OCI-LY7 (cell line): ENCODE data around the gene CREB5. TPM values are rescaled to one million over a fixed set of nuclear protein-coding genes. Genes with fewer than 3 reads are reported as not detected.

ENCODE experiments used
- BruUV-seq: library from RNA; stranded (reverse); fragments of 400-500 nt; replicated peaks from 2 replicates; lab custom pipeline; 2021; lab: Mats Ljungman, UMichigan
- CTCF ChIA-PET: fragments of 300-600 bp; sonication (Branson Sonifier 250); formaldehyde crosslinking; loops from one replicate; lab custom pipeline; 2022; ENCODE audit warnings: antibody characterized with exemption; ENCODE audit not compliant: unreplicated experiment; lab: Charles Lee
- POLR2A ChIA-PET: fragments of 300-600 bp; sonication (Branson Sonifier 250); formaldehyde crosslinking; loops from one replicate; lab custom pipeline; 2022; ENCODE audit warnings: antibody characterized with exemption; lab: Charles Lee
- DNase-seq: peaks from one replicate; pipeline ENCODE4 v3.0.0-alpha.2; 2015; ENCODE audit warnings: low spot score
- H2AFZ ChIP-seq: fragments of 200-600 bp; sonication (generic), shearing (Covaris generic); 2 replicates; pipeline ENCODE4 v1.6.1; 2014; ENCODE audit warnings: mild to moderate bottlenecking, antibody characterized with exemption, low read length, moderate library complexity
- H3K27ac ChIP-seq: fragments of 200-600 bp; sonication (generic); 2 replicates; pipeline ENCODE4 v1.5.1; 2014; ENCODE audit warnings: mixed run types, low read depth, mild to moderate bottlenecking, moderate library complexity, low read length, inconsistent platforms; ENCODE audit not compliant: poor library complexity, severe bottlenecking
- H3K36me3 ChIP-seq: fragments of 200-600 bp; sonication (generic); 2 replicates; pipeline ENCODE4 v1.6.1; 2014; ENCODE audit warnings: mild to moderate bottlenecking, antibody characterized with exemption, low read length, moderate library complexity, mixed read lengths; ENCODE audit not compliant: insufficient read depth
- H3K4me1 ChIP-seq: fragments of 200-600 bp; sonication (generic); 2 replicates; pipeline ENCODE4 v1.5.1; 2014; ENCODE audit warnings: mild to moderate bottlenecking, low read length; ENCODE audit not compliant: insufficient read depth, poor library complexity, severe bottlenecking
- H3K4me2 ChIP-seq: fragments of 200-600 bp; sonication (generic); 2 replicates; pipeline ENCODE4 v1.6.1; 2014; ENCODE audit warnings: mild to moderate bottlenecking, low read length
- H3K4me3 ChIP-seq: fragments of 200-600 bp; sonication (generic); 2 replicates; pipeline ENCODE4 v1.5.1; 2014; ENCODE audit warnings: mild to moderate bottlenecking, low read depth, low read length; ENCODE audit not compliant: poor library complexity, severe bottlenecking
- H3K79me2 ChIP-seq: fragments of 200-600 bp; sonication (generic); 2 replicates; pipeline ENCODE4 v1.6.1; 2016; ENCODE audit warnings: low read depth, mild to moderate bottlenecking, low read length, moderate library complexity, mixed read lengths; ENCODE audit not compliant: insufficient read depth
- H3K9me2 ChIP-seq: fragments of 200-600 bp; sonication (generic); 2 replicates; pipeline ENCODE4 v1.6.1; 2016; ENCODE audit warnings: mild to moderate bottlenecking, low read length, mixed read lengths; ENCODE audit not compliant: insufficient read depth
- H3K9me3 ChIP-seq: fragments of 200-600 bp; sonication (generic); 2 replicates; pipeline ENCODE4 v1.6.1; 2014; ENCODE audit warnings: mild to moderate bottlenecking, mixed run types, low read length, mixed read lengths
- H4K20me1 ChIP-seq: fragments of 200-600 bp; sonication (generic); 2 replicates; pipeline ENCODE4 v1.6.1; 2014; ENCODE audit warnings: mild to moderate bottlenecking, antibody characterized with exemption, low read length, moderate library complexity, mixed read lengths; ENCODE audit not compliant: insufficient read depth
- EZH2phosphoT487 ChIP-seq: fragments of 200-600 bp; sonication (generic); IDR thresholded peaks from 2 replicates; pipeline ENCODE4 v1.6.1; 2018; ENCODE audit warnings: low read depth, borderline replicate concordance, mild to moderate bottlenecking, mixed run types, antibody characterized with exemption, low read length, moderate library complexity, mixed read lengths
- intact Hi-C: fragments of 100-400 bp; cut with micrococcal nuclease; formaldehyde crosslinking; loops from one replicate; pipeline ENCODE4 v1.10.0; 2022; ENCODE audit not compliant: unreplicated experiment
- total RNA-seq, 2 experiments: library from RNA; depleted of rRNA in 1 of 2; stranded (reverse); fragments of >200 nt in 1 of 2; shearing (Covaris generic) in 1 of 2; gene quantifications; 2 replicates each; pipeline ENCODE4 v1.2.3, GENCODE V29; 2014 to 2022
- TF ChIP-seq, protein P1 (sequence below): fragments of 200-600 bp; sonication (generic); conservative IDR thresholded peaks from 2 replicates; pipeline ENCODE4 v1.5.1; 2014; ENCODE audit warnings: mild to moderate bottlenecking, antibody characterized with exemption, low read length, moderate library complexity, mixed read lengths

The CREB5 gene
- total RNA-seq, 2 experiments from 2014 or later = 2.0 to 13.3 TPM

DNA sequence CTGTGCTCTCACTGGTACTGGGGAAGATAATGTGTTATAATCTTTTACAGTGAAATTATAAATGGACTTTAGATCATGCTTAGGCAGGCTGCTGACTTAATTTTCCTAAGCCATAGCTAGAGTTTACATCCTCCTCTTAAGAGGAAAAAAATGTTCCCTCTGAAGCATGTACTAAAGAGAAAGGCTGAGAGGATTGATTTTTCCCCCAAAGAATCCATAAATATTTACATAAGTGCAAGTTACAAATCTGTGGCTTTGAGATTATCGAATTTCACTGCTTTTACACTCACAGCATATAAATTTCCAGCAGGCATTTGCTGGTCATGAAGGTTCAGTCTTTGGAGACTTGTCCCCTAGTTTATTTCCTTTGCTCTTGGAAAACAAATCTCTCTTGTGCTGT lies 43.7 kb downstream of the CREB5 start:
- DNase-seq = no peak
- Histone ChIP-seq H2AFZ (no peak overlapping the region), H3K4me2 (no peak overlapping the region), H3K9me2 (no peaks in the 10 kb centered on the region), H3K4me1 (no peaks in the 10 kb centered on the region), H3K36me3 (no peaks in the 10 kb centered on the region), H3K27ac (no peak overlapping the region), H3K79me2 (no peaks in the 10 kb centered on the region), H3K9me3 (no peaks in the 10 kb centered on the region), H4K20me1 (no peaks in the 10 kb centered on the region), H3K4me3 (no peak overlapping the region)
- CTCF ChIA-PET = no interaction called here
- POLR2A ChIA-PET = interaction anchor here (0.7 kb wide), 1 partner anchor 66 kb away, joined by 3 read pairs; no protein-coding TSS in a partner anchor
- intact Hi-C loops = no loop called here
- BruUV-seq = no TSS peak
- TF ChIP-seq EZH2phosphoT487 = no peak
- TF ChIP-seq, protein P1, sequence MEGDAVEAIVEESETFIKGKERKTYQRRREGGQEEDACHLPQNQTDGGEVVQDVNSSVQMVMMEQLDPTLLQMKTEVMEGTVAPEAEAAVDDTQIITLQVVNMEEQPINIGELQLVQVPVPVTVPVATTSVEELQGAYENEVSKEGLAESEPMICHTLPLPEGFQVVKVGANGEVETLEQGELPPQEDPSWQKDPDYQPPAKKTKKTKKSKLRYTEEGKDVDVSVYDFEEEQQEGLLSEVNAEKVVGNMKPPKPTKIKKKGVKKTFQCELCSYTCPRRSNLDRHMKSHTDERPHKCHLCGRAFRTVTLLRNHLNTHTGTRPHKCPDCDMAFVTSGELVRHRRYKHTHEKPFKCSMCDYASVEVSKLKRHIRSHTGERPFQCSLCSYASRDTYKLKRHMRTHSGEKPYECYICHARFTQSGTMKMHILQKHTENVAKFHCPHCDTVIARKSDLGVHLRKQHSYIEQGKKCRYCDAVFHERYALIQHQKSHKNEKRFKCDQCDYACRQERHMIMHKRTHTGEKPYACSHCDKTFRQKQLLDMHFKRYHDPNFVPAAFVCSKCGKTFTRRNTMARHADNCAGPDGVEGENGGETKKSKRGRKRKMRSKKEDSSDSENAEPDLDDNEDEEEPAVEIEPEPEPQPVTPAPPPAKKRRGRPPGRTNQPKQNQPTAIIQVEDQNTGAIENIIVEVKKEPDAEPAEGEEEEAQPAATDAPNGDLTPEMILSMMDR = no peak

DNA sequence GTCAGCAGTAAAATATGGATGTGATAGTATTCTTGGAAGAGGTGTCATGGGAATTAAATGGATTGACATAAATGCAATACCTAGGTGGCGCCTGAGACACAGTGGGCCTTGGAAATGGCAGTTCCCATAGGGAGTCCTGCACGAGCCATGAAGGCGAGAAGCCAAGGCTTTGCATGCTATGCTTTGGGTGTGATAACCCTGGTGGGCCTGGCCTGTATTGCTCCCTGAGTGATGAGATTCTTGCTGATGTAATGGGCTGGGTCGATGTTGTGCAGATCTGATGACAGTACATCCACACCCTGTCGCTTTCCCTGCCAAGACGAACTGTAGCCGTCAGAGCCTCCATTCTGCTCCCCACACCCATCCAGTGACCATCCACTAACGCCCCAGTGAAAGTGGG lies 46.4 kb downstream of the CREB5 start:
- H3K79me2 ChIP-seq = no peaks in the 10 kb centered on the region
- CTCF ChIA-PET = no interaction called here
- H2AFZ ChIP-seq = no peak overlapping the region
- H4K20me1 ChIP-seq = no peaks in the 10 kb centered on the region
- no peaks in the 10 kb centered on the region for H3K36me3 ChIP-seq
- no peak overlapping the region for H3K4me2 ChIP-seq
- no peaks in the 10 kb centered on the region for H3K9me3 ChIP-seq
- no peak overlapping the region for H3K4me3 ChIP-seq
- no peak for TF ChIP-seq EZH2phosphoT487
- TF ChIP-seq, protein P1 = no peak; the same call in 1 of the 2 replicates
- no TSS peak for BruUV-seq
- no peaks in the 10 kb centered on the region for H3K9me2 ChIP-seq
- intact Hi-C loops = no loop called here
- POLR2A ChIA-PET = interaction anchor here (1.3 kb wide), 1 partner anchor 13 kb away, joined by 3 read pairs; no protein-coding TSS in a partner anchor
- no peaks in the 10 kb centered on the region for H3K4me1 ChIP-seq
- no peak overlapping the region for H3K27ac ChIP-seq
- no peak for DNase-seq

DNA sequence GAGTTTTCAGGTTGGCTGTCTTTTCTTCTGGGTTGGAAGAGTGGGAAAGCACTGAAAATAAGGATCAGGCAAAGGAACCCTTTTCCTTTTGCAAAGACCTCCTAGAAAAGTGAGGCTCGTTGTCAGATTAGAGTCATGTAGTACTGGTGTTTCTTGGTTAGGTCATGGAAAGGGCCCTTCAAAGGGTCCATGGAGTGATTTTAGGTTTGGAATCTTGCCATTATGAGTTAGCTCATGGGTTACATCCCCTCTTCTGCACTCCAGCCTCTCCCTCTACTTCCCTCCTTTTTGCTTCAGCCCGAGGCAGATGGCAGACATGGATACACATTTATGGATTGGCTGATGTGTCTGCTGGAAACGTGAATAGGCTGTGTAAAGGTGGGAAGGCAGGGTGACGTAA lies 47.0 kb downstream of the CREB5 start:
- Histone ChIP-seq H4K20me1 (no peaks in the 10 kb centered on the region), H3K4me3 (no peak overlapping the region), H3K9me2 (no peaks in the 10 kb centered on the region), H3K36me3 (no peaks in the 10 kb centered on the region), H3K9me3 (no peaks in the 10 kb centered on the region), H3K79me2 (no peaks in the 10 kb centered on the region), H3K4me2 (no peak overlapping the region), H3K4me1 (no peaks in the 10 kb centered on the region), H2AFZ (no peak overlapping the region), H3K27ac (no peak overlapping the region)
- POLR2A ChIA-PET = no interaction called here
- CTCF ChIA-PET = no interaction called here
- intact Hi-C loops = no loop called here
- DNase-seq = no peak
- no TSS peak for BruUV-seq
- TF ChIP-seq, protein P1 = no peak
- TF ChIP-seq EZH2phosphoT487 = no peak
